ENCODE results near the gene CUL2.

- TF ChIP-seq SIN3A (IDR thresholded peaks at IDR 0.05; ENCODE audit: borderline replicate concordance, insufficient read depth, low read length), result no peak
- no peak for TF ChIP-seq REST (IDR thresholded peaks at IDR 0.05; ENCODE audit: insufficient read depth in 1 of 2, low read depth in 2 of 2, low read length in 2 of 2)
- TF ChIP-seq POLR2AphosphoS5 (IDR thresholded peaks at IDR 0.05; ENCODE audit: low read depth, low read length), result no peak
- TF ChIP-seq FOXP2 (optimal IDR thresholded peaks at IDR 0.05; ENCODE audit: borderline replicate concordance, extremely low read depth, extremely low read length, insufficient read depth), result no peak
These were observed 93.3 kb downstream of the CUL2 start for GRCh38 chr10:34996843-34997242.
